HPDE6-E6E7 (cell line): Measurements from ENCODE around the gene MMP14.
"Not testable (repeated sequence)": the region's sequence is repeated elsewhere in the genome, so short reads cannot be mapped to it uniquely, and the experiment has no call there.

ENCODE experiments used
- DNase-seq: peaks from one replicate; pipeline ENCODE4 v3.0.0; 2011; ENCODE audit warnings: missing footprints; ENCODE audit errors: extremely low spot score

MMP14 gene

DNA sequence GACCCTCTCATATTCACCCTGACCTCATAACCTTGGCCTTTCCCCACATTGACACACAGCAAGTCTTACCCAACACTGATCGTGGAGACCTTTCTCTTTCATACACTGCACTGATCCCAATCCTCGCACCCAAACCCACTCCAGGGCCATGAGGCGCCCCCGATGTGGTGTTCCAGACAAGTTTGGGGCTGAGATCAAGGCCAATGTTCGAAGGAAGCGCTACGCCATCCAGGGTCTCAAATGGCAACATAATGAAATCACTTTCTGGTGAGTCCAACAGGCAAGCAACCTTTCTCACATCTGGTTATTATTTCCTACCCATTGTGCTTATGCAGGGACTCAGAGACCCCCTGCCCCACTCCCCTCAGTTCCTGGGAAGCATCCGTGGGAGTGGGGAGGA, 5.4 kb downstream of the MMP14 start:
- DNase-seq, result no peak

DNA sequence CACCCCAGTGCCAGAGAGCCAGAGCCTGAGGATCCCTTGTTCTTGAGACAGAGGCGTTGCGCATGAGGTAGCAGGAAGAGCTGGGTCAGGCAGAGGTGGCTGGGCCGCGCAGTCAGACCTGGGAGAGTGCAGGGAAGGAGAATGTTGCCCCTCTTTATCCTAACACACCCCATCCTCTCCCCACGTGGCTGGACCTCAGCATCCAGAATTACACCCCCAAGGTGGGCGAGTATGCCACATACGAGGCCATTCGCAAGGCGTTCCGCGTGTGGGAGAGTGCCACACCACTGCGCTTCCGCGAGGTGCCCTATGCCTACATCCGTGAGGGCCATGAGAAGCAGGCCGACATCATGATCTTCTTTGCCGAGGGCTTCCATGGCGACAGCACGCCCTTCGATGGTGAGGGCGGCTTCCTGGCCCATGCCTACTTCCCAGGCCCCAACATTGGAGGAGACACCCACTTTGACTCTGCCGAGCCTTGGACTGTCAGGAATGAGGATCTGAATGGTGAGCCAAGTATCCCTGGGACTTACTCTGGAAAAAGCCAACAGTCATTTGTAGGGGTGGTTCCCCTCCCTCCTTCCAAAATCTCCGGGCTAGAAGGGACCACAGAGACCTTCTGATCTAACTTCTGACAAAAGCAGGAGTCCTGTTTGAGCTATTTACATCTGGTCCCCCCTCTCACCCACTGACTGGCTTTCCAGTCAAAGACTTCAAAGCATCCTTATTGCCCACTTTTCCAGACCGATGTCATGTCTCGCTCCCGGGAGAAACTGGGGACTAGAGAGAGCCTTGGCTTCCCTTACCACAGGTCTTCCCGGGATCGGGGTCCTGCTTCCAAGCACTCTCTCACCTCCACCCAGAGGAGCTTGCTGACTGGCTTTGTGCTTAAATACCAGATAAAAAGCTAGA, 6.1 kb downstream of the MMP14 start:
- DNase-seq, result no peak

DNA sequence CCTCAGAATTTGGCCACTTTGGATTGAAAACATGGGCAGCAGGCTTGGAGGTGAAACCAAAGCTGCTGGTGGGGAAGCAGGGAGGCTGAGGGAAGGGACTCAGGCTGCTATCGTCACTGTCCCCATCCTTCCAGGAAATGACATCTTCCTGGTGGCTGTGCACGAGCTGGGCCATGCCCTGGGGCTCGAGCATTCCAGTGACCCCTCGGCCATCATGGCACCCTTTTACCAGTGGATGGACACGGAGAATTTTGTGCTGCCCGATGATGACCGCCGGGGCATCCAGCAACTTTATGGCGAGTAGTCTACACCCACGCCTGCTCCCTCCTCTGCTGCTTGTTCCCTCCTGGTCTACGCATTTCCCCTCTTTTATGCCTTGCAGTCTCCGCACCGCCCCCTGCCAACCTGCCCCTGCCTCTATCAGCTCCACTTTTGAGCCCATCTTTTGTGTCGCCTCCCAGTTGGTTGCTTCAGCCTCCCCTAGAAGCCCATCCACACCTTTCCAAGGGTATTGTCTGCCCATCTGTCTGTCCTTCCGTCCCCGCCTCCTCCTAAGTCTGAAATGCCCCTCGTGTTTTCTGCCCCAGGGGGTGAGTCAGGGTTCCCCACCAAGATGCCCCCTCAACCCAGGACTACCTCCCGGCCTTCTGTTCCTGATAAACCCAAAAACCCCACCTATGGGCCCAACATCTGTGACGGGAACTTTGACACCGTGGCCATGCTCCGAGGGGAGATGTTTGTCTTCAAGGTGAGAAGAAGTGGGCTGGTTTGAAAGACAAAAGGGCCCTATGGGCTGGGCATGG, 6.9 kb downstream of the MMP14 start:
- DNase-seq, result no peak

DNA sequence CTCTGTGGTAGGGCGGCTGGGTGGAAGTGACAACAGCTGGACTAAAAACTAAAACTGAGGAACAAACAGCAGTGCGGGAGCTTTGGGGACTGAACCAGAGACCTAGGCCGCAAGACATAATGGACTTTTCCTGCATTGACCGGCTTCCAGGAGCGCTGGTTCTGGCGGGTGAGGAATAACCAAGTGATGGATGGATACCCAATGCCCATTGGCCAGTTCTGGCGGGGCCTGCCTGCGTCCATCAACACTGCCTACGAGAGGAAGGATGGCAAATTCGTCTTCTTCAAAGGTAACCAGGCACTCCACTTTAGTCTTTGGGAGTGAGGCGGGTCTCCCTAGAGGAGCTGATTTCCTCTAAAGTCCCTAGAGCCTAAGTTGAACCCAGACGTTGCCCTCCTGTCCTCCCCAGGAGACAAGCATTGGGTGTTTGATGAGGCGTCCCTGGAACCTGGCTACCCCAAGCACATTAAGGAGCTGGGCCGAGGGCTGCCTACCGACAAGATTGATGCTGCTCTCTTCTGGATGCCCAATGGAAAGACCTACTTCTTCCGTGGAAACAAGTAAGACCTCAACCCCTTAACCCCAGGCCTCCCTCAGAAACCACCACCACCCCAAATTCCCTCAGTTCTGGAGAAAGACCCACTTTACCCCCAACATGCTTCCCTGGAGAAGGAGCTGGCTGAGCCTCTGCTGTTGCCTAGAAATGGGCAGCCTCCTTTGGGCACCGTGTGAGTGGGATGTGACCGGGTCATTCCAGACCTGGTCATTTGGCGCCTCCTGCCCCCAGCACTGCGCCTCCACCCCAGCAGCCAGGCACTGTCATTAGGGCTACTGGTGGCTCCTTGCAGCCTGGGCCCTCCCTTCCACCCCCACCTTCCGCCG, 8.1 kb downstream of the MMP14 start:
- DNase-seq, result no peak

DNA sequence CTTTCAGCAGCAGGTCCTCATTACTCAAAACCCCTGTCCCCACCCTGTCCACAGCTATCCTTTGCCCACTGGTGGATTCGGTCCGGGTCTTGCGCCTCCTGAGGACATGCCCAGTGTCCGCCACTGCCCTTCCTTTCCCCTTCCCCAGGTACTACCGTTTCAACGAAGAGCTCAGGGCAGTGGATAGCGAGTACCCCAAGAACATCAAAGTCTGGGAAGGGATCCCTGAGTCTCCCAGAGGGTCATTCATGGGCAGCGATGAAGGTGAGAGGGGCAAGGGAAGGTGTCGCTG, 8.7 kb downstream of the MMP14 start:
- DNase-seq, result no peak

DNA sequence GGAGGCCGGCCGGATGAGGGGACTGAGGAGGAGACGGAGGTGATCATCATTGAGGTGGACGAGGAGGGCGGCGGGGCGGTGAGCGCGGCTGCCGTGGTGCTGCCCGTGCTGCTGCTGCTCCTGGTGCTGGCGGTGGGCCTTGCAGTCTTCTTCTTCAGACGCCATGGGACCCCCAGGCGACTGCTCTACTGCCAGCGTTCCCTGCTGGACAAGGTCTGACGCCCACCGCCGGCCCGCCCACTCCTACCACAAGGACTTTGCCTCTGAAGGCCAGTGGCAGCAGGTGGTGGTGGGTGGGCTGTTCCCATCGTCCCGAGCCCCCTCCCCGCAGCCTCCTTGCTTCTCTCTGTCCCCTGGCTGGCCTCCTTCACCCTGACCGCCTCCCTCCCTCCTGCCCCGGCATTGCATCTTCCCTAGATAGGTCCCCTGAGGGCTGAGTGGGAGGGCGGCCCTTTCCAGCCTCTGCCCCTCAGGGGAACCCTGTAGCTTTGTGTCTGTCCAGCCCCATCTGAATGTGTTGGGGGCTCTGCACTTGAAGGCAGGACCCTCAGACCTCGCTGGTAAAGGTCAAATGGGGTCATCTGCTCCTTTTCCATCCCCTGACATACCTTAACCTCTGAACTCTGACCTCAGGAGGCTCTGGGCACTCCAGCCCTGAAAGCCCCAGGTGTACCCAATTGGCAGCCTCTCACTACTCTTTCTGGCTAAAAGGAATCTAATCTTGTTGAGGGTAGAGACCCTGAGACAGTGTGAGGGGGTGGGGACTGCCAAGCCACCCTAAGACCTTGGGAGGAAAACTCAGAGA, 9.6 kb downstream of the MMP14 start:
- DNase-seq, result no peak

DNA sequence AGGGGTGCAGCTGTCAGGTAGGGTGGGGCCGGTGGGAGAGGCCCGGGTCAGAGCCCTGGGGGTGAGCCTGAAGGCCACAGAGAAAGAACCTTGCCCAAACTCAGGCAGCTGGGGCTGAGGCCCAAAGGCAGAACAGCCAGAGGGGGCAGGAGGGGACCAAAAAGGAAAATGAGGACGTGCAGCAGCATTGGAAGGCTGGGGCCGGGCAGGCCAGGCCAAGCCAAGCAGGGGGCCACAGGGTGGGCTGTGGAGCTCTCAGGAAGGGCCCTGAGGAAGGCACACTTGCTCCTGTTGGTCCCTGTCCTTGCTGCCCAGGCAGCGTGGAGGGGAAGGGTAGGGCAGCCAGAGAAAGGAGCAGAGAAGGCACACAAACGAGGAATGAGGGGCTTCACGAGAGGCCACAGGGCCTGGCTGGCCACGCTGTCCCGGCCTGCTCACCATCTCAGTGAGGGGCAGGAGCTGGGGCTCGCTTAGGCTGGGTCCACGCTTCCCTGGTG, 10.5 kb downstream of the MMP14 start:
- DNase-seq, result no peak

DNA sequence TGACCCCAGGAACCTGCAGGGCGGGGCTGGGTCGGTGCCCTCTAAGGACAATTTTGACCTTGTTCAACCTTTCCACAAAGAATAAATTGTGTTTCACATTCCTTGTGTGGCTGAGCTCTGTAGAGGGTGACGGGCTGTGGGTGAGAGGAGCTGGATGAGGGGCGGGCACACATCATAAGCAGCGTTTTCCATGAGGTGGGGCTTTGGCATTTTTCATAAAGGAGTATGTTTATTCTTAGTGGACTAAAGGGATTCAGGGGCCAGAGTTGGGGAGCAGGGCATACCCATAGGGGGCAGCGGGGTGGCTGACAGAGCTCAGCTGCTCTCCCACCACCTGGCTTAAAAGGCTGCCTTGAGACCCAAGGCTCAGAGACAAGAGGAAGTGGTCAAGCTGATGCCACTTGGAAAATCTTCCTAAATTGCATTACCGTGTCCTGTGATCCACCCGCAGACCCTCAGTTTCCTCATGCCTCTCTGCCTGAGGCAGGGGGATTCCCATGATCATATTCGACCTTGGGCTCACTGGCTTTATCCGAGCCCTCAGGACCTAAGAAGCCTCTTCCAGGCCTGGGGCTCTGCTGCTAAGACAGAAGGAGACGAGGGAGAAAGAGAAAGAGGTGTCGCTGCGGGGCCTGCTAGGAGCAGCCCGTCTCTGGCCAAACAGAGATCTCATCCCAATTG, 11.4 kb downstream of the MMP14 start:
- DNase-seq, result no peak

DNA sequence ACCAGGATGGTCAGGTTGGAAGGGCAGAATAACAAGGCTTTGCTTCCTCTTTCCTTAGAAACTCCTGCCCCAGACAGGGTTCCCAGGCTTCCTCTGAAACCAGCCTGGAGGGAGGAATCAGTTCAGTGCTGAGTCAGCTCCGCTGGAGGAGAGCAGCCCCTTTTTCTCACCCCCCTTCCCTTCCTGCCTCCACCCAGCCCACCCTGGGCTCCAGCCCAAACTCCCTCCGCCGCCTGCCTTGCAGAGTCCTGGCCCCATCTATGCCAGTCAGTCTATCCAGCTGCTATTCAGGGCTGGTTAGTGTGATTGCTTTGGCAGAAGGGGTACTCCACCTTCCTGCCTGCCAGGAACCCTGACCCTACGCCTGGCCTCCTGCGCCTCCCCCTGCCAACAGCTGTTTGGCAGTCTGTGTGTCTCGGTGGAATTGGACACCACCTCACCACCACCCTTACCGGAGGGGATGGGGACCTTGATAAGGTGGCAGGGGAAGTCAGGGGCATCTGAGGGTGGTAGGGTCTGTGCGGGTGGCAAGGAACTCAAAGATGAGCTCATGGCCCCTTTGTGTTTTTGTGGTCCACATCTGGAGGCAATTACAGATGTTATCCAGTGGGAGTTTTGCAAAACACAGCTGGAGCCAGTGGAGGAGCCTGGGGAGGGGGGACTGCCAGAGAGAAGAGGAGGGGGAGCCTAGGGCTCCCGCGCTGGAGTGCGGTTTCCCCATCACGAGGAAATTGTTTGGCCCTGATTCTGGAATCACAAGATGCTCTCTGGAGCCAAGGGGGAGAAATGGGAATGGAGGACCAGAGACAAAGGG, 12.2 kb downstream of the MMP14 start:
- DNase-seq, result no peak

DNA sequence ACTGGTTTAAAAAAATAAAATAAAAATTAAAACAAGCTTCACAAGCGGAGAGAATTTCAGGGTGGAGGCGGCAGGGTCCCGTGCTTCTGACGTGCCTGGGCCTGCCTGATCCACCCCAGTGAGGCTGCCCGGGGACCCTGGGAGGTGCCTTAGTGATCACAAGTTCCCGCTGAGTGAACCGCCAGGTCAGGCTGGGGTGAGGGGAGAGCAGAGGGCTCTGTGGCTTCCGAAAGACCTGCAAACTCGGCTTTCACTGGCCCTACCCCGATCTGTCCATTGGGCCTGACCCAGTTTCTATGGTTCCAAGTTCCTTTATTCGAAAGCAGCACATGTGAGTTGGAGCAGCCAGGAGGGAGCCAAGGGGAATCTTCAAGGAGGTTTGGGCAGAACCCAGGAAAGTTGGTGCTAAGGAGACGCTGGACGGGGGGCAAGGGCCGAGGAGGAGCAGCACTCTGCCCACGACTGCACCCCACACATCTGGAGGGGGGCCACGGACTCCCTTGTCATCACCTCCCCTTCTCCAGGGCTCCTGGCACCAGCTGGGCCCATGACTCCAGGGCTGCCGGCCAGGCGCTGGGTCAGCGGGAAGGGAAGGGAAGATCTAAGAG, 12.9 kb downstream of the MMP14 start:
- no peak for DNase-seq

DNA sequence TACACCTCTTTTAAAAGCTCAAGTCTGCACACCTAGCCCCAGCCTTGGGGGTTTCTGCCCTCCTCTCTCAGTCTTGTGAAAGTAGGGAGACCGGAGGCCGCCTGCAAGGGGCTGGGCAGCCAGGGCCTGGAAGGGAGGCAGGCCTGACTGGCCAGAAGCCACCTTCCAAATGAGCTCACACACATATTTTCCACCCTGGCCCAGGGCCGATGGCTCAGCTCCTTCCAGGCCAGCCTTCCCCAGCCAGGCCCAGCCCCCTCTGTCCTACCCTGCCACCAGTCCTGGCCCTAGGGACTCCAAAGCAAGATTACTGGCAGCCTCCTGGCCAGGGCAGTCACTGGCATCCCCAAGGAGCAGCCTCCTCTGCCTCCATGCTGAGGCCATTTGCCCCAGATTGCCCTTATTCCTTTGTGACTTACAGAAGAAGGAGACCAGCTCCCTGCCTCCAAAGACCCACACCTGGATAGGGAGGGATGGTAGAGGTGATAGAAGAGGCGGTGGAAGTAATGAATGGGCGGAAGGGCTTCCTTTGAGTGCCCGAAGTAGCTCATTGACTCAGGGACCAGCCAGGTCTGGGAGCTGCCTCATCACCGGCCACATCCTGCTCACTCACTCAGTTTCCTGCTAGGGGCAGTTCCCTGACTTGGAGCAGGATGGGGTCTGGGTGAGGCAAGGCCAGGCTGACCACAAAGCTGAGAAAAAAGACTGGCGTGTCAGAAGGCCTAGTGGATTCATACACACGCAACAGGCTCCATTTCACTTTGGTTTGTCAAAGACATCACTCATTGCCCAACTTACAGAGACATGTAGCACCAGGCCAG, 14.8 kb downstream of the MMP14 start:
- no peak for DNase-seq

DNA sequence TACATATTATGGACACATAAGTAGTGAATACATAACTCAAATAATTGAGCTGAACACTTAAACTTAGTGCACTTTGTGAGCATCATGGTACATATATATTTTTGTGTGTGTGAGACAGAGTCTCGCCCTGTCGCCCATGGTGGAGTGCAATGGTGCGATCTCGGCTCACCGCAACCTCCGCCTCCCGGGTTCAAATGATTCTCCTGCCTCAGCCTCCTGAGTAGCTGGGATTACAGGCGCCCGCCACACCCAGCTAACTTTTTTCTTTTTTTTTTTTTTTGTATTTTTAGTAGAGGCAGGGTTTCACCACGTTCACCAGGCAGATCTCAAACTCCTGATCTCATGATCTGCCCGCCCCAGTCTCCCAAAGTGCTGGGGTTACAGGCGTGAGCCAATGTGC, 15.8 kb downstream of the MMP14 start:
- DNase-seq, result not testable (repeated sequence)

DNA sequence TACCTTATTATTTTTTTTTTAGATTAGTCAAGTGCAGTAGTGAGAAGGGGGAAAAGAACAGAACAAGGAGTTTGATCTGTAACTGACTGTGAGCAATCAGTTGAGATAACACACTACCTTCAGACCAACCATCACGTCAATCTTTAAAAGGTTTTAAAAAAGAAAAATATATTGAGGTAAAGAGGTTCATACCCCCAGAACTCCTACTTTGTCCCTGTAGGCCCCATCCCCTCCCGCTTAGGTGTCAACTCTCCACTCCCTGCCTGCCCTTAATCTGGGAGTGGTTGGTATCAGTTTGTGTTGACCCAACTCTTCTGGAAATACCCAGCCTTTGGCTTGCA, 16.2 kb downstream of the MMP14 start:
- DNase-seq, result no peak

DNA sequence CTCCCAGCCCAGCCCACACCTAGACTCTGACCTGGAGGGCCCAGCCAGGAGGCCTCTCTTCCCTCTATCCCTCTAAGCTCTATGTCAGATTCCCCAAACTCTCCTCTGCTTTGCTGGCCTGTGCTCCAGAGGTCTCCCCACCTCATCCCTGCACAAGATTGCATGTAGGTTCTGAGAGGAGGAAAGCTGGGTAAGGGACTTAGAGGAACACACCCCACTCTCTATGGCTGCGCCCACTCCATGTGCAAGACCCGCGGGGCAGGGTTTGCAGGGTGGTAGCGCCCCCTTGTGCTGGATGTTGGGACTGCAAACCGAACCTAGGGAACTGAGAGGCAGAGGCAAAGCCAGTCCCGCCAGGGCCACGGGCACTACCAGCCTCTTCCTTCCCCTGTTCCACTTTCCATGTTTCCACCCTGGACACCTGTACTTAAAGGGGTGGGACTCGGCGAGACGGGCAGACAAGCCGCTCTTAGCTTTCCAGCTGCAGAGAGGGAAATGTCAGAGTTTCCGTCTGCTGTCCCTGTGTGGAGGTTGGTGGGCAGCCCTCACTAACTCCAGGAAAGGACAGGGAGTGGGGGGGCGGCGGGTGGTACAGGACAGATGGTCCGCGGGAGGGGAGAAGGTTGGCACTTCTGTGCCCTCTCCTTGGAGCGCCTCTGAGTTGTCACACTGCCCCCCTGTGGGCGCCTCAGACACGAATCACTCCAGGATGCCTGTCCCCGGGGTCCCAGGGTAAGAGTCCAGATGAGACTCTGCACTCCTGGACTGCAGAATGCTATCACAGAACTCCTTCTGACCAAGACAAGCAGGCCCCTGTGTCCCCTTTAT, 16.8 kb downstream of the MMP14 start:
- no peak for DNase-seq

DNA sequence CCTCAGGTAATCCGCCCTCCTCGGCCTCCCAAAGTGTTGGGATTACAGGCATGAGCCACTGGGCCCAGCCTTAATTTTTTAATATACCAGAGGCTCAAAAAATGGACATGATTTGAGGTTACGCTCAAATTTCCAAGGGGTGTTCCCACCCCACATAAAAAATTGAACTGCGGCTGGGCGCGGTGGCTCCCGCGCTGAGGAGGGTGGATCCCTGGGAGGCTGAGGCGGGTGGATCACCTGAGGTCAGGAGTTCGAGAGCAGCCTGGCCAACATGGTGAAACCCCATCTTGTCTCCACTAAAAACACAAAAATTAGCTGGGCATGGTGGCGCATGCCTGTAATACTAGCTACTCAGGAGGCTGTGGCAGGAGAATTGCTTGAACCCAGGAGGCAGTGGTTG, 17.9 kb downstream of the MMP14 start:
- not testable (repeated sequence) for DNase-seq

DNA sequence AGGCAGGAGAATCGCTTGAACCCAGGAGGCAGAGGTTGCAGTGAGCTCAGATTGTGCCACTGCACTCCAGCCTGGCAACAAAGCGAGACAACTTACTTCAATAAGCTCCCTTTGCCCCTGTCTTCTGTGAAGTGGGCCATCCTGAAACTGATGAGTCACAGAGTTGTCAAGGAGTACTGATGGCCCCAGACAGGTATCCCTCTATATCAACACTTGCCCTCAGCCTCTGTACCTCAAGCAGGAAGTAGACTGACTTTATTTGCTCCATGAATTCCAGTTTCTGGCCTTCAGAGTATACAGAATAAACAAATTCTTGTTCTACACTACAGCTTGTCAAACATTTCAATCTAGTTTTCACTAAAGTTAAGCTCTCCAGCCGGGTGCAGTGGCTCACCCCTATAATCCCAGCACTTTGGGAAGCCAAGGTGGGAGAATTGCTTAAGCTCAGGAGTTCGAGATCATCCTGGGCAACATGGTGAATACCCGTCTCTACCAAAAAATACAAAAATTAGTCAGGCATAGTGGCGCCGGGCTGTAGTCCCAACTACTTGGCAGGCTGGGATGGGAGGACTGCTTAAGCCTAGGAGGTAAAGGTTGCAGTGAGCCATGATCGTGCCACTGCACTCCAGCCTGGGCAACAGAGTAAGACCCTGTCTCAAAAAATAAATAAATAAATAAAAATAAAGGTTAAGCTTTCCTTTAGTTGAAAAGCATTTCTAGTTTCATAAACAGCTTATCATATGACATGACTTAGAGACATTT, 18.8 kb downstream of the MMP14 start:
- no peak for DNase-seq

DNA sequence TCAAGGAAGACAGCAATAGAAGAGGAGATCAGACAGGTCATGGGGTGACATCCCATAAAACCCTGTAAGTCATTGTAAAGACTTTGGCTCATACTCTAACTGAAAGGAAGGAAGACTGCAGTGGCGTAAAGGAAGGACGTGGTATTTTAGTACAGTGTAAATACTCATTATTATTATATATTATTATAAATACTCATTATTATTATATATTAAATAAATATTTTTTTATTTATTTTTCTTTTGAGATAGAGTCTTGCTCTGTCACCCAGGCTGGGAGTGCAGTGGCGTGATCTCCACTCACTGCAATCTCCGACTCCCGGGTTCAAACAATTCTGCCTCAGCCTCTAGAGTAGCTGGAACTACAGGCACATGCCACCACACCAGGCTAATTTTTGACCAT, 20.0 kb downstream of the MMP14 start:
- DNase-seq, result no peak
